GM19193 (cell line): ENCODE measurements around the gene SELENON.

ENCODE experiments used
- POLR2A ChIP-seq: IDR thresholded peaks from 4 replicates; pipeline ENCODE4 v1.6.1; 2011; ENCODE audit not compliant: insufficient read depth, insufficient read length; ENCODE audit errors: extremely low read depth

SELENON gene

GRCh38 chr1:25808481-25809244, 8.7 kb downstream of the SELENON start:
- no peak for TF ChIP-seq POLR2A

DNA sequence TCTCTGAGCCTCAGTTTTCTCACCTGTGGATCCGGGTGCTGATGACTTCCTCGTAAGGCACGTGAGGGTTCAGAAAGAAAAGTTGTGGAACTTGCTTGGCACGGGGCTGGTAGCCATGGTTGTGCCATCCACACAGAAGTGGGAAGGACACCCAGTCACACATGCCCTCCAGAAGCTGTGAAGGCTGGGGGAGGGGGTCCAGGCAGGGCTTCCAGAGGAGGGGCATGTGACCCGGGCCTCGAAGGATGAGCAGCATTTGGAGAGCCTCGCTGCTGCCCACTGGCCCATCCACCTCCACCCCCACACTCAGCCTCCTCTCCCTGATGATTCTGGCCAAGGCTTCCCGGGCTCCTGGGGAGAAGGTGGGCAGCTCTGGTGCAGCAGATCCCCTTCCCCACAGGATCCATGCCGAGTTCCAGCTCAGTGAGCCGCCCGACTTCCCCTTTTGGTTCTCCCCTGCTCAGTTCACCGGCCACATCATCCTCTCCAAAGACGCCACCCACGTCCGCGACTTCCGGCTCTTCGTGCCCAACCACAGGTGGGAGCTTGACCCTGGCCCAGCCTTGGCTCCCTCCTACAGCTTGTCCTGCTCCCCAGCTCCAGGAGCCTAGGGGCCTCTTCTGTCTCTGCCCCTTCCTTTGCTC, 9.4 kb downstream of the SELENON start:
- no peak for TF ChIP-seq POLR2A

DNA sequence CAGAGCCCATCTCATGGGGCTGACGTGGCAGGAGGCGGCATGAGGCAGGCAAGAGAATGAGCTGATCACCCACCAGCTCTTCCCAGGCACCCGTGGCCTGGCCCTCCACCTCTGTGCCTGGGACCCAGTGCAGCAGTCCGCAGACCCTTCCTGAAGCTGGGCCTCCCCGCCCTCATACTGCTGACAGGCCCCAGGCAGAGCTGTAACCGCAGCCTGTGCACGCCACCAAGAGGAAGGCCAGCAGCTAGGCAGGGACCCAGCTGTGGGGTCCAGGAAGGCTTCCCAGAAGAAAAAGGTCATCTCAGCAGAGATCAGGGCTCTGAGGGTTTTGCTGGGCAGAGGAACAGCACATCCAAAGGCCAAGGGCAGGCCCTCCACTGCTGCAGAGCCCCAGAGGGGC, 9.9 kb downstream of the SELENON start:
- no peak for TF ChIP-seq POLR2A

GRCh38 chr1:25810341-25811299, 10.6 kb downstream of the SELENON start:
- no peak for TF ChIP-seq POLR2A

DNA sequence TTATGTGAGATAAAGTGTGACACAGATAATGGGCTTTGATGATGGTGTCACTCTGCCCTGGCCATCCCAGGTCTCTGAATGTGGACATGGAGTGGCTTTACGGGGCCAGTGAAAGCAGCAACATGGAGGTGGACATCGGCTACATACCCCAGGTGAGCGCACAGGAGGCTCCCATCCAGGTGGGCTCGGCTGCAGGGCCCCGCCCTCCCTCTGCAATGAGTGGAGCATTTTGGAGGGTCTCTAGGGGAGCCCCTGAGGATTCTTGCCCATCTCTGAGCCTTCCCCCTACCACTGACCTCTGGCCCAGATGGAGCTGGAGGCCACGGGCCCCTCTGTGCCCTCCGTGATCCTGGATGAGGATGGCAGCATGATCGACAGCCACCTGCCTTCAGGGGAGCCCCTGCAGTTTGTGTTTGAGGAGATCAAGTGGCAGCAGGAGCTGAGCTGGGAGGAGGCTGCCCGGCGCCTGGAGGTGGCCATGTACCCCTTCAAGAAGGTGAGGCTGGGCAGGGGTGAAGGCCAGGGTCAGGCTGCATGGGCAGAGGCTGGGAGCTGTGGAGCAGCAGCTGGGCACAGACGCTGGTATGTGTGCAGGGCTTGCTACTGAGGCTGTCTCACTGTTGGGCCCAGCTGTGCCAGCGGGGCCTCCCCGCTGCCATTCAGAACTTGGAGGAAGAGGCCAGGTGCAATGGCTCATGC, 11.5 kb downstream of the SELENON start:
- TF ChIP-seq POLR2A: no peak

- TF ChIP-seq POLR2A: no peak
These were observed 13.2 kb downstream of the SELENON start for GRCh38 chr1:25813071-25813733.

DNA sequence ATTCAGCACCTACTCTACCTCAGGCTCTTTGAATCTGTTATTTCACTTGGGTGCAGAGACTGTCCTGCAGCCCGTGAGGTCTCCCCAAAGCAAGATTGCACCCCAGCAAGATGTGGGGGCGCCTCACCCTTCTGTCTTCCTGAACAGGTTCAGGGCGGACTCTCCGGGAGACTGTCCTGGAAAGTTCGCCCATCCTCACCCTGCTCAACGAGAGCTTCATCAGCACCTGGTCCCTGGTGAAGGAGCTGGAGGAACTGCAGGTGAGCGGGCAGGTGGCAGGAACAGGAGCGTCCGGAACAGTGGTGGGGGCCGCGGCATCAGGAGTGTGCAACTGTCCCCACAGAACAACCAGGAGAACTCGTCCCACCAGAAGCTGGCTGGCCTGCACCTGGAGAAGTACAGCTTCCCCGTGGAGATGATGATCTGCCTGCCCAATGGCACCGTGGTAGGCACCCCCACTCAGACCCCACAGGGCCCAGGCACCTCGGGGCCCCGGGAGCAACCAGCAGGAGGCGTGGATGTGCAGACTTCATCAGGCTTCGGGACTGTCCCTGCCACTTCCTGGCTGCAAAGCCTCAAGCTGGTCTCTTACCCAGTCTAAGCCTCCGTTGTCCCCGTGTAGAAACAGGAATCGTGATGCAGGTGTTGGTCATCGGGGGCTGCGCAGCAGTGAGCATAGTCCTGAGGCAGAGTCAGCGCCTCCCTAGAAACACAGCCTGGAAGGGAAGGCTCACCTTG, 13.9 kb downstream of the SELENON start:
- TF ChIP-seq POLR2A: no peak

GRCh38 chr1:25814549-25815087, 14.6 kb downstream of the SELENON start:
- no peak for TF ChIP-seq POLR2A

DNA sequence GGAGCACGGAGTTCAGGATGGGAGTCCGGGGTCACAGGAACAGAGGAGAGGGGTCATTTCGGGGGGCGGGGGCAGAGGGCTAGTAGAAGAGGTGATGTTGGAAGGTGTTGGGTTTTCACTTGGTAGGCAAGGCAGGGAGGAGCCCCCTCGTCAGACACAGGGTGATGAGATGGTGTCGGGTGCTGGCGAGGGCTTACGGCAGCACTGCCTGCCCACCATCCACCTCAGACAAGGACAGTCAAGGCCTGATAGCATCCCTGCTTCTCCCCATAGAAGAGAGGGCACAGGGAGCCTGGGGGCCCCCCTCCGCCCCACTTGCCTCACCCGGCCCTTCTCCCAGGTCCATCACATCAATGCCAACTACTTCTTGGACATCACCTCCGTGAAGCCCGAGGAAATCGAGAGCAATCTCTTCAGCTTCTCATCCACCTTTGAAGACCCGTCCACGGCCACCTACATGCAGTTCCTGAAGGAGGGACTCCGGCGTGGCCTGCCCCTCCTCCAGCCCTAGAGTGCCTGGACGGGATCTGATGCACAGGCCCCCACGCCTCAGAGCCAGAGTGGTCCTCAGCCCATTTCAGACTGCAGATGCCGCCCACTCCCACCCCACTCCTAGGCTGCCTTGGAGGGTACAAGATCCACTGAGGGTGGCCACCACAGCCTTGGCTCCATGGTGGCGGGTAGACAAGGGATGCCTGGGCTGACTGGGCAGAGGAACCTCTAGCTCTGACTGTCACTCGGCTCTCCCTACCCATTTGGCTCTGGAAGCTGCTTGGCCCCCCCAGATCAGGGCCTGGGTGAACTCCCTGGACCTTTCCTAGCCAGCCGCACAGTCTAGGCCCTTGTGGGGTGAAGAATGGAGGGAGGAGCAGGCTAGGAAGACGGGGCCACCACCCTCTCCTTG, 15.5 kb downstream of the SELENON start:
- TF ChIP-seq POLR2A: no peak

- TF ChIP-seq POLR2A: no peak
These were observed 16.2 kb downstream of the SELENON start for GRCh38 chr1:25816112-25816718.

- TF ChIP-seq POLR2A: no peak
These were observed 18.0 kb downstream of the SELENON start for GRCh38 chr1:25817840-25818501.
